Gastroesophageal sphincter (tissue), 3 donors: ENCODE data around the gene ZNF91.

Experiments used
- POLR2A ChIP-seq, 2 donors: fragments of 450-650 bp; IDR thresholded peaks; one replicate each; pipeline ENCODE4 v1.6.1; 2017; ENCODE audit warnings: antibody characterized with exemption in 2 of 2, mild to moderate bottlenecking in 2 of 2, moderate library complexity in 1 of 2
- TF ChIP-seq, protein P1 (sequence below), 4 experiments: fragments of 200-600 bp in 2 of 4; fragments of 450-650 bp in 2 of 4; sonication (generic) in 1 of 4; IDR thresholded peaks; one replicate each; pipeline ENCODE4 v1.5.1; 2017 to 2019; ENCODE audit warnings: antibody characterized with exemption in 4 of 4, mild to moderate bottlenecking in 2 of 4, moderate library complexity in 2 of 4

DNA sequence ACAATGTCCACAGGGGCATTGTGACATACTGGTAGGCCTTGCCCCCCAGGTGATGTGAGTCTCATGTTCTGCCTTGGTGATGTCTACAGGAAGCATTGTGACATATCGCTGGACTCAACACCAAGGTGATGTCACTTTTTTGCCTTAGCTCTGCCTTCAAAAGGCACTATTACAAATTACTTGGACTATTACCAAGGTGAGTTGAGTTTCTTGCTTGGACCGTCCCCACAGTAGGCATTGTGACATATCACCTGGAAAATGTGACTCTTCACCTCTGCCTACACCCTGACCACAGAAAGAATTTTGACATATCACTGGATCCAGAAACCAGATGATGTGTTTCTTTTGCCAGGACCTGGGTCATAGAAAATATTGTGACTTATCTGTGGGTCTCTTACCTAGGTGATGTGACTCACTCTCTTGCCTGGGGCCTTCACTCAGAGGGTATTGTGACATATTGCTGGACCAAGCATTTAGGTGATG is 84.5 kb downstream of the ZNF91 start:
- TF ChIP-seq, protein P1, sequence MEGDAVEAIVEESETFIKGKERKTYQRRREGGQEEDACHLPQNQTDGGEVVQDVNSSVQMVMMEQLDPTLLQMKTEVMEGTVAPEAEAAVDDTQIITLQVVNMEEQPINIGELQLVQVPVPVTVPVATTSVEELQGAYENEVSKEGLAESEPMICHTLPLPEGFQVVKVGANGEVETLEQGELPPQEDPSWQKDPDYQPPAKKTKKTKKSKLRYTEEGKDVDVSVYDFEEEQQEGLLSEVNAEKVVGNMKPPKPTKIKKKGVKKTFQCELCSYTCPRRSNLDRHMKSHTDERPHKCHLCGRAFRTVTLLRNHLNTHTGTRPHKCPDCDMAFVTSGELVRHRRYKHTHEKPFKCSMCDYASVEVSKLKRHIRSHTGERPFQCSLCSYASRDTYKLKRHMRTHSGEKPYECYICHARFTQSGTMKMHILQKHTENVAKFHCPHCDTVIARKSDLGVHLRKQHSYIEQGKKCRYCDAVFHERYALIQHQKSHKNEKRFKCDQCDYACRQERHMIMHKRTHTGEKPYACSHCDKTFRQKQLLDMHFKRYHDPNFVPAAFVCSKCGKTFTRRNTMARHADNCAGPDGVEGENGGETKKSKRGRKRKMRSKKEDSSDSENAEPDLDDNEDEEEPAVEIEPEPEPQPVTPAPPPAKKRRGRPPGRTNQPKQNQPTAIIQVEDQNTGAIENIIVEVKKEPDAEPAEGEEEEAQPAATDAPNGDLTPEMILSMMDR (IDR thresholded peaks at IDR 0.05): no peak
- TF ChIP-seq POLR2A (IDR thresholded peaks at IDR 0.05): no peak
